H1 (cell line): ENCODE results near the gene UPP1.

Source experiments
- ATF2 ChIP-seq: IDR thresholded peaks from 2 replicates; pipeline ENCODE4 v1.6.1; 2012; ENCODE audit warnings: low read length, inconsistent platforms
- CTCF ChIP-seq, 3 experiments: IDR thresholded peaks; 1 replicate in 2 of 3; 2 replicates in 1 of 3; pipeline versions ENCODE4 v1.5.1 to v1.6.1; 2011; ENCODE audit warnings: low read length in 3 of 3, mild to moderate bottlenecking in 3 of 3, inconsistent platforms in 2 of 3, low read depth in 1 of 3, moderate library complexity in 1 of 3; ENCODE audit not compliant: insufficient read depth in 1 of 3; ENCODE audit errors: control extremely low read depth in 1 of 3
- EGR1 ChIP-seq: IDR thresholded peaks from 2 replicates; pipeline ENCODE4 v1.6.1; 2011; ENCODE audit warnings: low read depth, low read length, borderline replicate concordance
- EZH2 ChIP-seq: fragments of 200-600 bp; sonication (generic); IDR thresholded peaks from 2 replicates; pipeline ENCODE4 v1.7.1; 2012; ENCODE audit warnings: low read depth, mild to moderate bottlenecking, moderate library complexity, low read length, inconsistent platforms; ENCODE audit not compliant: severe bottlenecking
- GABPA ChIP-seq: IDR thresholded peaks from 2 replicates; pipeline ENCODE4 v1.6.1; 2011; ENCODE audit warnings: mild to moderate bottlenecking, low read length, moderate library complexity, borderline replicate concordance; ENCODE audit not compliant: insufficient read depth
- USF2 ChIP-seq: IDR thresholded peaks from 2 replicates; pipeline ENCODE4 v1.6.1; 2011; ENCODE audit warnings: low read length, improper control_type of control experiment
- YY1 ChIP-seq: IDR thresholded peaks from 2 replicates; pipeline ENCODE4 v1.6.1; 2011; ENCODE audit warnings: low read depth, mild to moderate bottlenecking, low read length

- no peak for TF ChIP-seq ATF2
- TF ChIP-seq EGR1: no peak
- no peak for TF ChIP-seq CTCF (IDR thresholded peaks at IDR 0.05; ENCODE audit: control extremely low read depth in 1 of 3, insufficient read depth in 1 of 3, low read depth in 1 of 3, low read length in 3 of 3)
- TF ChIP-seq YY1: no peak
- TF ChIP-seq USF2: no peak
- TF ChIP-seq EZH2: no peak
- TF ChIP-seq GABPA: no peak
These were observed 21.8 kb downstream of the UPP1 start for GRCh38 chr7:48110868-48111267.
